Calu3 (cell line): ENCODE results near the gene ZNF648. TPM values are rescaled to one million over a fixed set of nuclear protein-coding genes. Genes with fewer than 3 reads are reported as not detected.
"Not testable (repeated sequence)": the region's sequence is repeated elsewhere in the genome, so short reads cannot be mapped to it uniquely, and the experiment has no call there.

Source experiments
- BruUV-seq: library from RNA; stranded (reverse); fragments of 400-500 nt; replicated peaks from 2 replicates; lab custom pipeline; 2021; lab: Mats Ljungman, UMichigan
- CTCF ChIA-PET: fragments of 300-600 bp; sonication (Branson Sonifier 250); formaldehyde crosslinking; loops from one replicate; lab custom pipeline; 2022; ENCODE audit warnings: antibody characterized with exemption; lab: Charles Lee
- DNase-seq: peaks from one replicate; pipeline ENCODE4 v3.0.0; 2022
- H3K27ac Mint-ChIP-seq: one replicate; pipeline ENCODE4 v1.8.0; 2022; ENCODE audit warnings: mixed read lengths; ENCODE audit not compliant: unreplicated experiment
- H3K27me3 Mint-ChIP-seq: one replicate; pipeline ENCODE4 v1.8.0; 2022; ENCODE audit warnings: mixed read lengths; ENCODE audit not compliant: unreplicated experiment
- H3K36me3 Mint-ChIP-seq: one replicate; pipeline ENCODE4 v1.8.0; 2022; ENCODE audit warnings: mild to moderate bottlenecking, moderate library complexity, mixed read lengths; ENCODE audit not compliant: insufficient read depth, unreplicated experiment
- H3K4me1 Mint-ChIP-seq: one replicate; pipeline ENCODE4 v1.8.0; 2022; ENCODE audit warnings: mild to moderate bottlenecking, low read depth, mixed read lengths; ENCODE audit not compliant: unreplicated experiment
- H3K4me3 Mint-ChIP-seq: one replicate; pipeline ENCODE4 v1.8.0; 2022; ENCODE audit warnings: mild to moderate bottlenecking, low read depth, moderate library complexity, mixed read lengths; ENCODE audit not compliant: unreplicated experiment
- H3K9me3 Mint-ChIP-seq: one replicate; pipeline ENCODE4 v1.8.0; 2022; ENCODE audit warnings: low read depth, mixed read lengths; ENCODE audit not compliant: unreplicated experiment
- intact Hi-C: fragments of 100-400 bp; cut with micrococcal nuclease; formaldehyde crosslinking; loops from one replicate; pipeline ENCODE4 v1.10.0; 2022; ENCODE audit not compliant: unreplicated experiment
- total RNA-seq: library from RNA; stranded (reverse); gene quantifications from 2 replicates; pipeline ENCODE4 v1.2.3, GENCODE V29; 2022
- TF ChIP-seq, protein P1 (sequence below): fragments of 200-600 bp; IDR thresholded peaks from one replicate; pipeline ENCODE4 v1.8.0; 2022; ENCODE audit warnings: antibody characterized with exemption; ENCODE audit not compliant: unreplicated experiment

The ZNF648 gene
- total RNA-seq, 1 experiment from 2014 or later = not detected

DNA sequence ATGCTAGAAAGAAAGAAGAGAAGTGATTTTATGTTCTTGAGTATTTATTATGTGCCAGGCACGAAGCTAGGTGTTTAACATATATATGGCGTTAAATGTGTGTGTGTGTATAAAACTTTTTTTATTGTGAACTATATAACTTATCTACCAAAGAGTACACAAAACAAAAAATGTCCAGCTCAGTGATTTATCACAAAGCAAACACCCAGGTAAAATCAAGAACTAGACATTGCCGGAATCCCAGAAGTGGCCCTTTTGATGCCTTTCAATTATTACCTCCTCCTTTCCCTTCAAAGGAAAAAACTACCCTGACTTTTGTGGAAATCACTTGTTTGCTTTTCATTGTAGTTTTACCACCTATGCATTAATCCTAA is 40.5 kb upstream of the ZNF648 start:
- TF ChIP-seq, protein P1, sequence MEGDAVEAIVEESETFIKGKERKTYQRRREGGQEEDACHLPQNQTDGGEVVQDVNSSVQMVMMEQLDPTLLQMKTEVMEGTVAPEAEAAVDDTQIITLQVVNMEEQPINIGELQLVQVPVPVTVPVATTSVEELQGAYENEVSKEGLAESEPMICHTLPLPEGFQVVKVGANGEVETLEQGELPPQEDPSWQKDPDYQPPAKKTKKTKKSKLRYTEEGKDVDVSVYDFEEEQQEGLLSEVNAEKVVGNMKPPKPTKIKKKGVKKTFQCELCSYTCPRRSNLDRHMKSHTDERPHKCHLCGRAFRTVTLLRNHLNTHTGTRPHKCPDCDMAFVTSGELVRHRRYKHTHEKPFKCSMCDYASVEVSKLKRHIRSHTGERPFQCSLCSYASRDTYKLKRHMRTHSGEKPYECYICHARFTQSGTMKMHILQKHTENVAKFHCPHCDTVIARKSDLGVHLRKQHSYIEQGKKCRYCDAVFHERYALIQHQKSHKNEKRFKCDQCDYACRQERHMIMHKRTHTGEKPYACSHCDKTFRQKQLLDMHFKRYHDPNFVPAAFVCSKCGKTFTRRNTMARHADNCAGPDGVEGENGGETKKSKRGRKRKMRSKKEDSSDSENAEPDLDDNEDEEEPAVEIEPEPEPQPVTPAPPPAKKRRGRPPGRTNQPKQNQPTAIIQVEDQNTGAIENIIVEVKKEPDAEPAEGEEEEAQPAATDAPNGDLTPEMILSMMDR = no peak
- intact Hi-C loops = loop anchor here (5.0 kb wide), 3 partner anchors 40 to 295 kb away; no protein-coding TSS in a partner anchor
- DNase-seq = no peak
- H3K9me3 Mint-ChIP-seq = peaks cover 2% of the 10 kb centered on the region
- H3K27ac Mint-ChIP-seq = peak overlapping the region; percentile 68
- CTCF ChIA-PET = interaction anchor here (0.7 to 1.5 kb wide), 6 partner anchors 19 to 683 kb away, joined by 3 to 11 read pairs (median 4); no protein-coding TSS in a partner anchor
- BruUV-seq = no TSS peak
- no peaks in the 10 kb centered on the region for H3K27me3 Mint-ChIP-seq
- peaks cover 52% of the 10 kb centered on the region for H3K4me1 Mint-ChIP-seq
- H3K36me3 Mint-ChIP-seq = no peaks in the 10 kb centered on the region
- H3K4me3 Mint-ChIP-seq = peak overlapping the region; percentile 27

DNA sequence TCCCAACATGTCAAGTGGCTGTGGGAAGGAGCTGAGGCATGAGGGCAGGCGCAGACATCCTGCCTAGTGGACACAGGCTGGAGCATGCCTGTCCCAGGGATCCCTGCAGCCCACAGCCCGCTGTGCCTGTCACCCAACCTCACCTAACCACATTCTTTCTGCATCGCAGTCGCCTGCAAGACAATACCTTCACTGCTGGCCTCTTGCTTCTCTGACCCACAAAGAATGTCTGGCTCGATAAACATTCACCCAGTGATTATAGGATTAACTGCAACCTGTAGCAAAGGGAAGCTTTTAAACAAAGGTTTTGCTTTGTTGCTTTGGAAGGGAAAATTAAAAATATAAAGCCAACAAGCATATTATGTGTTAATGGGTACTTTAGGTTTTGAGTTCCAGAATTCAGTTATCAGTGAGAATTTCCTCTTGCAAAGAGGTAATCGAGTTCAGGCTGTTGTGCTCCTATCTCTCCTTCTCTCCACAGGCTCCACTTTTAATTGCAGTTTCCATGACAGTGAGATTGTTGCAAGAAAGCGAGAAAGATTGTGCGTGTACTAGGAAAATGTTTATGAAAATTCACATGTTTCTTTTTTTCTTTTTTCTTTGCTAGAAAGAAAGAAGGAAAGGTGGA is 40.0 kb upstream of the ZNF648 start:
- Mint-ChIP-seq H3K4me3 (peak overlapping the region; percentile 27), H3K4me1 (peaks cover 47% of the 10 kb centered on the region), H3K27ac (peak overlapping the region; percentile 68), H3K36me3 (no peaks in the 10 kb centered on the region), H3K27me3 (no peaks in the 10 kb centered on the region), H3K9me3 (peaks cover 2% of the 10 kb centered on the region)
- intact Hi-C loops = loop anchor here (5.0 kb wide), 3 partner anchors 41 to 296 kb away; no protein-coding TSS in a partner anchor
- peak; percentile 91 for DNase-seq
- CTCF ChIA-PET = interaction anchor here (0.6 to 1.5 kb wide), 6 partner anchors 16 to 296 kb away, joined by 3 to 11 read pairs (median 4); no protein-coding TSS in a partner anchor
- TF ChIP-seq, protein P1 = no peak
- no TSS peak for BruUV-seq

DNA sequence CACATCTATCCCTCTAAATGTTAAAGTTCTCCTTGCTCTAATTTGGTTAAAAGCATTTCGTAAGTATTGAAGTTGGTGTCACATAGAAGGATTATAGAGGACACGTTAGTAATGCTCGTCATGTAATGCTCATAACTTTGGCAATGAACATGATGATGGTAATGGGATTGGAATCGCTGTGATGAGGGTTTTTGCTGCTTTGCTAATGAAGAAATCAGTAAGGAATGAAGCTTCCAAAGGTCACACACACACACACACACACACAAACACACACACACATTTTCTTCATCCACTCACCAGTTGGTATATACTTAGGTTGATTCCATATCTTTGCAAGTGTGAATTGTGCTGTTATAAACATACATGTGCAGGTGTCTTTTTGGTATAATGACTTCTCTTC is 36.8 kb upstream of the ZNF648 start:
- CTCF ChIA-PET = no interaction called here
- DNase-seq = no peak
- Mint-ChIP-seq H3K27ac (no peak overlapping the region), H3K4me1 (peaks cover 33% of the 10 kb centered on the region), H3K36me3 (no peaks in the 10 kb centered on the region), H3K27me3 (no peaks in the 10 kb centered on the region), H3K4me3 (no peak overlapping the region), H3K9me3 (peaks cover 6% of the 10 kb centered on the region)
- intact Hi-C loops = no loop called here
- TF ChIP-seq, protein P1 = no peak
- no TSS peak for BruUV-seq

DNA sequence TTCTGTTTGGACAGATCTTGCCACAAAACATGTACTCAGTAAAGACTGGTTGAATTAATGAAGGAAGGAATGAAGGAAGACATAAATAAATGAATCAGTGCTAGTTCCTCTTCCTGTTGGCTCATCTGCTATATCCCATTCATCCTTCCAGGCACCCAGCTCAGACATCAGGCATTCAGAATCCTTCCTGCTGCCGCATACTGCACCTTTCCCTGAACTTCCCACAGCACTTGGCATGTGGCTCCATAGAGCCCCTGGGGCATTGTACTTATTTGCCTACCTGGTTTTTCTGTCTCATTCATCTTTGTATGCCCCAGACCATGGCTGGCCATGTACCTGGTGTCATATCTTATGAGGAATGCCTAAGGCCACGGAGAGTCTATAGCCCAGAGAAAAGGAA is 34.4 kb upstream of the ZNF648 start:
- Mint-ChIP-seq H3K36me3 (no peaks in the 10 kb centered on the region), H3K27ac (no peak overlapping the region), H3K9me3 (peaks cover 6% of the 10 kb centered on the region), H3K27me3 (no peaks in the 10 kb centered on the region), H3K4me1 (peaks cover 25% of the 10 kb centered on the region), H3K4me3 (no peak overlapping the region)
- no peak for DNase-seq
- CTCF ChIA-PET = interaction anchor here (0.7 to 0.9 kb wide), 2 partner anchors 37 to 47 kb away, joined by 3 to 4 read pairs; no protein-coding TSS in a partner anchor
- no TSS peak for BruUV-seq
- intact Hi-C loops = no loop called here
- TF ChIP-seq, protein P1 = no peak

DNA sequence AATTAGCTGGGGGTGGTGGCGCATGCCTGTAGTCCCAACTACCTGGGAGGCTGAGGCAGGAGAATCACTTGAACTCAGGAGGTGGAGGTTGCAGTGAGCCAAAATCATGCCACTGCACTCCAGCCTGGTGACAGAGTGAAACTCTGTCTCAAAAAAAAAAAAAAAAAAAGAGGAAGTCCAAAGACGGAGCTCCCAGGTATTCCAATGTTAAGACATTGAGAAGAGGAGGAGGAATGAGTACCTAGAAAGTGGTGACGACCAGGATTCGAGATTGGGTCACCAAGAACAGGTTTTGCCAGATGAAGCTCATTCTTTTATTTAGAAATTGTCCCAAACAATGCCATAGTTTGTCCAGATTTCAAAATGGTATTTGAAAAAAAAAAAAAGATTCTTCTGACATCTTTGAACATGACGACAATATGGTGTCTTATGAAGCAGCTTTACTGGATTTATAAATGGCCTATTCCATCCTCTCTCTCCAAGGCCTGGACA is 33.0 kb upstream of the ZNF648 start:
- H3K4me3 Mint-ChIP-seq, H3K27me3 Mint-ChIP-seq, H3K9me3 Mint-ChIP-seq, BruUV-seq, DNase-seq, H3K36me3 Mint-ChIP-seq, H3K27ac Mint-ChIP-seq, intact Hi-C loops: not testable (repeated sequence)
- H3K4me1 Mint-ChIP-seq = peaks cover 18% of the 10 kb centered on the region
- CTCF ChIA-PET = interaction anchor here (1.0 kb wide), 2 partner anchors 9 to 13 kb away, joined by 3 read pairs; no protein-coding TSS in a partner anchor
